Erythroblast (primary cell): ENCODE results near the gene TMIE.

Experiments used
- GATA1 ChIP-seq: IDR thresholded peaks from 2 replicates; pipeline ENCODE4 v1.6.1; 2011; ENCODE audit warnings: low read depth, mild to moderate bottlenecking, control low read depth, low read length, moderate library complexity
- POLR2A ChIP-seq: IDR thresholded peaks from 2 replicates; pipeline ENCODE4 v1.6.1; 2011; ENCODE audit warnings: mild to moderate bottlenecking, low read length

- TF ChIP-seq POLR2A (no peak), GATA1 (no peak)
Measured at GRCh38 chr3:46708401-46709156, 7.4 kb downstream of the TMIE start.
